ENCODE data around the gene SLC35F3.

Gene SLC35F3

GRCh38 chr1:234083460-234083859 lies 179.0 kb downstream of the SLC35F3 start:
- no peak for TF ChIP-seq CTCF (IDR thresholded peaks at IDR 0.05; ENCODE audit: low read depth, low read length)
- DNase-seq (ENCODE audit: extremely low read depth, low read depth), result no peak

GRCh38 chr1:234089396-234089795 lies 184.9 kb downstream of the SLC35F3 start:
- DNase-seq (ENCODE audit: extremely low read depth, low read depth), result no peak
- TF ChIP-seq CTCF (IDR thresholded peaks at IDR 0.05; ENCODE audit: low read depth, low read length), result no peak

GRCh38 chr1:234090212-234091064 lies 186.0 kb downstream of the SLC35F3 start:
- no peak for TF ChIP-seq CTCF (IDR thresholded peaks at IDR 0.05; ENCODE audit: low read depth, low read length)
- no peak for DNase-seq (ENCODE audit: extremely low read depth, low read depth)

- TF ChIP-seq CTCF (IDR thresholded peaks at IDR 0.05; ENCODE audit: low read depth, low read length), result no peak
- DNase-seq (ENCODE audit: extremely low read depth, low read depth), result no peak
Measured at GRCh38 chr1:234091065-234091401, 186.6 kb downstream of the SLC35F3 start.

GRCh38 chr1:234091876-234092275 lies 187.4 kb downstream of the SLC35F3 start:
- no peak for TF ChIP-seq CTCF (IDR thresholded peaks at IDR 0.05; ENCODE audit: low read depth, low read length)
- DNase-seq (ENCODE audit: extremely low read depth, low read depth), result no peak

GRCh38 chr1:234093107-234093506 lies 188.6 kb downstream of the SLC35F3 start:
- no peak for TF ChIP-seq CTCF (IDR thresholded peaks at IDR 0.05; ENCODE audit: low read depth, low read length)
- no peak for DNase-seq (ENCODE audit: extremely low read depth, low read depth)

GRCh38 chr1:234093741-234094140 lies 189.3 kb downstream of the SLC35F3 start:
- no peak for TF ChIP-seq CTCF (IDR thresholded peaks at IDR 0.05; ENCODE audit: low read depth, low read length)

More at GRCh38 chr1:234093741-234094140, 189.3 kb downstream of the SLC35F3 start:
- DNase-seq (ENCODE audit: extremely low read depth, low read depth), result no peak
